HEK293 (cell line): ENCODE data around the gene MAP4K4.

Source experiments
- CTCF ChIA-PET: fragments of 350-600 bp; formaldehyde crosslinking; extraction: SDS; loops from one replicate; lab custom pipeline; 2021; ENCODE audit warnings: antibody characterized with exemption; lab: Yijun Ruan, JAX
- POLR2A ChIA-PET: fragments of 300-600 bp; formaldehyde crosslinking; extraction: SDS; loops from one replicate; lab custom pipeline; 2020; ENCODE audit warnings: antibody characterized with exemption, inconsistent platforms; lab: Yijun Ruan, JAX
- H3K27ac ChIP-seq: fragments of 200-500 bp; sonication (Bioruptor generic); 2 replicates; pipeline ENCODE4 v1.5.1; 2014; ENCODE audit warnings: low read depth, low read length, control low read depth, inconsistent platforms; ENCODE audit errors: extremely low read depth
- H3K36me3 ChIP-seq, 2 experiments: fragments of 200-500 bp in 1 of 2; sonication (Bioruptor generic) in 1 of 2; 1 replicate in 1 of 2; 2 replicates in 1 of 2; pipeline ENCODE4 v1.5.1; 2014 to 2017; ENCODE audit warnings: inconsistent platforms in 2 of 2, low read length in 2 of 2; ENCODE audit not compliant: control insufficient read depth in 2 of 2, insufficient read depth in 1 of 2
- H3K4me1 ChIP-seq: fragments of 200-500 bp; sonication (Bioruptor generic); 2 replicates; pipeline ENCODE4 v1.5.1; 2014; ENCODE audit warnings: mild to moderate bottlenecking, low read length, inconsistent platforms; ENCODE audit not compliant: control insufficient read depth, insufficient read depth
- H3K4me3 ChIP-seq: 2 replicates; pipeline ENCODE4 v1.5.1; 2011; ENCODE audit warnings: low read depth, mild to moderate bottlenecking, control low read depth, low read length, moderate library complexity
- H3K9me3 ChIP-seq: fragments of 200-500 bp; sonication (Bioruptor generic); 2 replicates; pipeline ENCODE4 v1.5.1; 2014; ENCODE audit warnings: low read depth, low read length, inconsistent platforms; ENCODE audit not compliant: control insufficient read depth, insufficient read depth
- IKZF3 ChIP-seq: fragments of 450-650 bp; IDR thresholded peaks from 2 replicates; pipeline ENCODE4 v1.5.0; 2018; ENCODE audit warnings: missing biosample characterization, mild to moderate bottlenecking, missing genetic modification characterization, moderate library complexity
- REPIN1 ChIP-seq: fragments of 450-650 bp; formaldehyde crosslinking; IDR thresholded peaks from 2 replicates; pipeline ENCODE4 v1.5.1; 2017; ENCODE audit warnings: missing biosample characterization, missing genetic modification characterization, low read depth
- SP7 ChIP-seq: fragments of 450-650 bp; formaldehyde crosslinking; IDR thresholded peaks from 2 replicates; pipeline ENCODE4 v1.5.1; 2016; ENCODE audit warnings: missing biosample characterization, missing genetic modification characterization
- TRIM28 ChIP-seq: IDR thresholded peaks from 2 replicates; pipeline ENCODE4 v1.6.1; 2011; ENCODE audit warnings: low read length, control low read depth, borderline replicate concordance
- YY1 ChIP-seq: fragments of 450-650 bp; formaldehyde crosslinking; IDR thresholded peaks from 2 replicates; pipeline ENCODE4 v1.5.1; 2018; ENCODE audit warnings: missing biosample characterization, missing genetic modification characterization
- ZBTB17 ChIP-seq: fragments of 450-650 bp; formaldehyde crosslinking; IDR thresholded peaks from 2 replicates; pipeline ENCODE4 v1.5.1; 2016; ENCODE audit warnings: missing biosample characterization, missing genetic modification characterization
- ZFP69B ChIP-seq: fragments of 450-650 bp; formaldehyde crosslinking; IDR thresholded peaks from 2 replicates; pipeline ENCODE4 v1.5.1; 2016; ENCODE audit warnings: missing biosample characterization, missing genetic modification characterization
- ZNF114 ChIP-seq: fragments of 450-650 bp; formaldehyde crosslinking; IDR thresholded peaks from 2 replicates; pipeline ENCODE4 v1.5.0; 2017; ENCODE audit warnings: missing biosample characterization, missing genetic modification characterization
- ZNF132 ChIP-seq: fragments of 450-650 bp; formaldehyde crosslinking; IDR thresholded peaks from 2 replicates; pipeline ENCODE4 v1.5.1; 2017; ENCODE audit warnings: missing biosample characterization, missing genetic modification characterization, borderline replicate concordance
- ZNF169 ChIP-seq: fragments of 450-650 bp; formaldehyde crosslinking; IDR thresholded peaks from 2 replicates; pipeline ENCODE4 v1.5.1; 2016; ENCODE audit warnings: missing biosample characterization, missing genetic modification characterization
- ZNF37A ChIP-seq: fragments of 450-650 bp; IDR thresholded peaks from 2 replicates; pipeline ENCODE4 v1.5.1; 2018; ENCODE audit warnings: missing biosample characterization, missing genetic modification characterization
- ZNF560 ChIP-seq: fragments of 450-650 bp; formaldehyde crosslinking; IDR thresholded peaks from 2 replicates; pipeline ENCODE4 v1.5.1; 2017; ENCODE audit warnings: missing biosample characterization, missing genetic modification characterization, borderline replicate concordance
- ZNF610 ChIP-seq: fragments of 450-650 bp; formaldehyde crosslinking; IDR thresholded peaks from 2 replicates; pipeline ENCODE4 v1.5.1; 2016; ENCODE audit warnings: missing biosample characterization, missing genetic modification characterization, borderline replicate concordance
- ZNF621 ChIP-seq: fragments of 450-650 bp; formaldehyde crosslinking; IDR thresholded peaks from 2 replicates; pipeline ENCODE4 v1.5.1; 2017; ENCODE audit warnings: missing biosample characterization, missing genetic modification characterization
- ZNF654 ChIP-seq: fragments of 450-650 bp; formaldehyde crosslinking; IDR thresholded peaks from 2 replicates; pipeline ENCODE4 v1.5.1; 2016; ENCODE audit warnings: low read depth, missing biosample characterization, missing genetic modification characterization
- ZNF785 ChIP-seq: fragments of 450-650 bp; formaldehyde crosslinking; IDR thresholded peaks from 2 replicates; pipeline ENCODE4 v1.5.1; 2016; ENCODE audit warnings: missing biosample characterization, missing genetic modification characterization
- TF ChIP-seq, protein P1 (sequence below): fragments of 450-650 bp; formaldehyde crosslinking; IDR thresholded peaks from 2 replicates; pipeline ENCODE4 v1.5.1; 2017; ENCODE audit warnings: missing biosample characterization, missing genetic modification characterization
- TF ChIP-seq, protein P2 (sequence below): fragments of 450-650 bp; formaldehyde crosslinking; optimal IDR thresholded peaks from 2 replicates; pipeline ENCODE3; 2016; ENCODE audit warnings: missing biosample characterization, mild to moderate bottlenecking, missing genetic modification characterization
- TF ChIP-seq, protein P3 (sequence below): fragments of 450-650 bp; IDR thresholded peaks from 2 replicates; pipeline ENCODE4 v1.5.1; 2018; ENCODE audit warnings: missing biosample characterization, missing genetic modification characterization
- TF ChIP-seq, protein P4 (sequence below): fragments of 450-650 bp; formaldehyde crosslinking; conservative IDR thresholded peaks from 2 replicates; pipeline ENCODE4 v1.5.1; 2016; ENCODE audit warnings: low read depth, missing biosample characterization, missing genetic modification characterization
- TF ChIP-seq, protein P5 (sequence below): fragments of 450-650 bp; formaldehyde crosslinking; IDR thresholded peaks from 2 replicates; pipeline ENCODE4 v1.5.1; 2016; ENCODE audit warnings: missing biosample characterization, missing genetic modification characterization

MAP4K4 gene

DNA sequence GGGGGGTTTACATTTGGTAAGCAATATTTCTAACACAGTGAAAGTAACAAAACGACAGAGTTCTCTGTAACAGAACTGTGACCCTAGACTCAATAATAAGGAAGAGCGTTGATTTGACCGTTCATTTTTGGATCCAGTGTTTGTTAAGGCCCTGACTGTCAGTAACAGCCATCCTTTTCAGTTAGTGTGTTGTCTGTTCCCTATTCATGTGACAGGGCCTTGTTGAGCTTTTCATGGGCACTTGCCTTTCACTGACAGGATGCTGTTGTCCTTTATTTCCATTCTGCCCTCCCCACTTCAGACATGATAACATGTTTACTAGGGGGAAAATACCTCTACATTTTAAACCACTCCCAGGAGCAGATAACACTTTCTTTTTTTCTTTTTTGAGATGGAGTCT lies 45.8 kb downstream of the MAP4K4 start (continued):
- TF ChIP-seq ZNF560 (tag by site-specific recombination), result no peak
- no peak for TF ChIP-seq REPIN1
- no peak for TF ChIP-seq ZNF114
- no peak for TF ChIP-seq ZNF169 (tag by site-specific recombination)
- TF ChIP-seq ZNF621 (tag by site-specific recombination), result no peak
- no peak for TF ChIP-seq ZBTB17 (tag by site-specific recombination)
- TF ChIP-seq, protein P1, sequence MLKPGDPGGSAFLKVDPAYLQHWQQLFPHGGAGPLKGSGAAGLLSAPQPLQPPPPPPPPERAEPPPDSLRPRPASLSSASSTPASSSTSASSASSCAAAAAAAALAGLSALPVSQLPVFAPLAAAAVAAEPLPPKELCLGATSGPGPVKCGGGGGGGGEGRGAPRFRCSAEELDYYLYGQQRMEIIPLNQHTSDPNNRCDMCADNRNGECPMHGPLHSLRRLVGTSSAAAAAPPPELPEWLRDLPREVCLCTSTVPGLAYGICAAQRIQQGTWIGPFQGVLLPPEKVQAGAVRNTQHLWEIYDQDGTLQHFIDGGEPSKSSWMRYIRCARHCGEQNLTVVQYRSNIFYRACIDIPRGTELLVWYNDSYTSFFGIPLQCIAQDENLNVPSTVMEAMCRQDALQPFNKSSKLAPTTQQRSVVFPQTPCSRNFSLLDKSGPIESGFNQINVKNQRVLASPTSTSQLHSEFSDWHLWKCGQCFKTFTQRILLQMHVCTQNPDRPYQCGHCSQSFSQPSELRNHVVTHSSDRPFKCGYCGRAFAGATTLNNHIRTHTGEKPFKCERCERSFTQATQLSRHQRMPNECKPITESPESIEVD (tag by site-specific recombination), result no peak
- TF ChIP-seq ZNF785 (tag by site-specific recombination), result no peak
- TF ChIP-seq ZNF37A (tag by site-specific recombination), result no peak

DNA sequence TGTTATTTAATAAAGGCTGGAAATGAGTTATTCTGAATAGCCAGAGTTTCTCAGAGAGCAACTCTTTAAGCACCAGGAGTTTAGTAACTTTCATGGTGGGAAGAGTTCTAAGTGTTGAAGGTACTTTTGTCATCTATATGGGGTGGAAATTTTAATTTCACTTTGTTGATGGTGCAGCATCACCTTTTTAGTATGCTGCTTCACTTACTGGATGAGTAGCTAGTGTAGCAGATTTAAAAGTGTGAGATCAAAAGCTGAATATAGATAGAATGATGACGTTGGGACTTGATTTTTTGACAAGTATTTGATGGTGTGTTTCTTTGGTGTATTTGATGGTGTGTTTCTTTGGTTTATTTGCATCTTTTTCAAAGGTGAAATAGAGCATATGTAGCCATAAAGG lies 47.3 kb downstream of the MAP4K4 start:
- Histone ChIP-seq H3K4me1 (peaks cover 21% of the 10 kb centered on the region), H3K27ac (no peak overlapping the region)

More for the DNA sequence above, 47.3 kb downstream of the MAP4K4 start:
- H3K9me3 ChIP-seq, result no peaks in the 10 kb centered on the region
- no peaks in the 10 kb centered on the region for H3K36me3 ChIP-seq
- CTCF ChIA-PET, result interaction anchor here (2.4 kb wide), 1 partner anchor 26 kb away, joined by 8 read pairs; no protein-coding TSS in a partner anchor
- TF ChIP-seq ZNF132 (tag by site-specific recombination) (no peak), ZFP69B (tag by site-specific recombination) (no peak), ZNF654 (tag by site-specific recombination) (no peak), ZNF610 (tag by site-specific recombination) (no peak), IKZF3 (no peak), SP7 (tag by site-specific recombination) (no peak), TRIM28 (no peak), YY1 (tag by site-specific recombination) (no peak)
- TF ChIP-seq, protein P2, sequence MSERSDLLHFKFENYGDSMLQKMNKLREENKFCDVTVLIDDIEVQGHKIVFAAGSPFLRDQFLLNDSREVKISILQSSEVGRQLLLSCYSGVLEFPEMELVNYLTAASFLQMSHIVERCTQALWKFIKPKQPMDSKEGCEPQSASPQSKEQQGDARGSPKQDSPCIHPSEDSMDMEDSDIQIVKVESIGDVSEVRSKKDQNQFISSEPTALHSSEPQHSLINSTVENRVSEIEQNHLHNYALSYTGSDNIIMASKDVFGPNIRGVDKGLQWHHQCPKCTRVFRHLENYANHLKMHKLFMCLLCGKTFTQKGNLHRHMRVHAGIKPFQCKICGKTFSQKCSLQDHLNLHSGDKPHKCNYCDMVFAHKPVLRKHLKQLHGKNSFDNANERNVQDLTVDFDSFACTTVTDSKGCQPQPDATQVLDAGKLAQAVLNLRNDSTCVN (tag by site-specific recombination), result no peak
- TF ChIP-seq, protein P3, sequence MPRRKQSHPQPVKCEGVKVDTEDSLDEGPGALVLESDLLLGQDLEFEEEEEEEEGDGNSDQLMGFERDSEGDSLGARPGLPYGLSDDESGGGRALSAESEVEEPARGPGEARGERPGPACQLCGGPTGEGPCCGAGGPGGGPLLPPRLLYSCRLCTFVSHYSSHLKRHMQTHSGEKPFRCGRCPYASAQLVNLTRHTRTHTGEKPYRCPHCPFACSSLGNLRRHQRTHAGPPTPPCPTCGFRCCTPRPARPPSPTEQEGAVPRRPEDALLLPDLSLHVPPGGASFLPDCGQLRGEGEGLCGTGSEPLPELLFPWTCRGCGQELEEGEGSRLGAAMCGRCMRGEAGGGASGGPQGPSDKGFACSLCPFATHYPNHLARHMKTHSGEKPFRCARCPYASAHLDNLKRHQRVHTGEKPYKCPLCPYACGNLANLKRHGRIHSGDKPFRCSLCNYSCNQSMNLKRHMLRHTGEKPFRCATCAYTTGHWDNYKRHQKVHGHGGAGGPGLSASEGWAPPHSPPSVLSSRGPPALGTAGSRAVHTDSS, result no peak
- TF ChIP-seq, protein P4, sequence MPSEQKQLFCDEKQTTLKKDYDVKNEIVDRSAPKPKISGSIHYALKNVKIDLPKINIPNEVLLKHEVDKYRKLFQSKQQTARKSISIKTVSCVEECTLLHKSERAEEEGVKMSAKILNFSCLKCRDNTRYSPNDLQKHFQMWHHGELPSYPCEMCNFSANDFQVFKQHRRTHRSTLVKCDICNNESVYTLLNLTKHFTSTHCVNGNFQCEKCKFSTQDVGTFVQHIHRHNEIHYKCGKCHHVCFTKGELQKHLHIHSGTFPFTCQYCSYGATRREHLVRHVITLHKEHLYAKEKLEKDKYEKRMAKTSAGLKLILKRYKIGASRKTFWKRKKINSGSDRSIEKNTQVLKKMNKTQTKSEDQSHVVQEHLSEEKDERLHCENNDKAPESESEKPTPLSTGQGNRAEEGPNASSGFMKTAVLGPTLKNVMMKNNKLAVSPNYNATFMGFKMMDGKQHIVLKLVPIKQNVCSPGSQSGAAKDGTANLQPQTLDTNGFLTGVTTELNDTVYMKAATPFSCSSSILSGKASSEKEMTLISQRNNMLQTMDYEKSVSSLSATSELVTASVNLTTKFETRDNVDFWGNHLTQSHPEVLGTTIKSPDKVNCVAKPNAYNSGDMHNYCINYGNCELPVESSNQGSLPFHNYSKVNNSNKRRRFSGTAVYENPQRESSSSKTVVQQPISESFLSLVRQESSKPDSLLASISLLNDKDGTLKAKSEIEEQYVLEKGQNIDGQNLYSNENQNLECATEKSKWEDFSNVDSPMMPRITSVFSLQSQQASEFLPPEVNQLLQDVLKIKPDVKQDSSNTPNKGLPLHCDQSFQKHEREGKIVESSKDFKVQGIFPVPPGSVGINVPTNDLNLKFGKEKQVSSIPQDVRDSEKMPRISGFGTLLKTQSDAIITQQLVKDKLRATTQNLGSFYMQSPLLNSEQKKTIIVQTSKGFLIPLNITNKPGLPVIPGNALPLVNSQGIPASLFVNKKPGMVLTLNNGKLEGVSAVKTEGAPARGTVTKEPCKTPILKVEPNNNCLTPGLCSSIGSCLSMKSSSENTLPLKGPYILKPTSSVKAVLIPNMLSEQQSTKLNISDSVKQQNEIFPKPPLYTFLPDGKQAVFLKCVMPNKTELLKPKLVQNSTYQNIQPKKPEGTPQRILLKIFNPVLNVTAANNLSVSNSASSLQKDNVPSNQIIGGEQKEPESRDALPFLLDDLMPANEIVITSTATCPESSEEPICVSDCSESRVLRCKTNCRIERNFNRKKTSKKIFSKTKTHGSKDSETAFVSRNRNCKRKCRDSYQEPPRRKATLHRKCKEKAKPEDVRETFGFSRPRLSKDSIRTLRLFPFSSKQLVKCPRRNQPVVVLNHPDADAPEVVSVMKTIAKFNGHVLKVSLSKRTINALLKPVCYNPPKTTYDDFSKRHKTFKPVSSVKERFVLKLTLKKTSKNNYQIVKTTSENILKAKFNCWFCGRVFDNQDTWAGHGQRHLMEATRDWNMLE (tag by site-specific recombination), result no peak
- TF ChIP-seq, protein P5, sequence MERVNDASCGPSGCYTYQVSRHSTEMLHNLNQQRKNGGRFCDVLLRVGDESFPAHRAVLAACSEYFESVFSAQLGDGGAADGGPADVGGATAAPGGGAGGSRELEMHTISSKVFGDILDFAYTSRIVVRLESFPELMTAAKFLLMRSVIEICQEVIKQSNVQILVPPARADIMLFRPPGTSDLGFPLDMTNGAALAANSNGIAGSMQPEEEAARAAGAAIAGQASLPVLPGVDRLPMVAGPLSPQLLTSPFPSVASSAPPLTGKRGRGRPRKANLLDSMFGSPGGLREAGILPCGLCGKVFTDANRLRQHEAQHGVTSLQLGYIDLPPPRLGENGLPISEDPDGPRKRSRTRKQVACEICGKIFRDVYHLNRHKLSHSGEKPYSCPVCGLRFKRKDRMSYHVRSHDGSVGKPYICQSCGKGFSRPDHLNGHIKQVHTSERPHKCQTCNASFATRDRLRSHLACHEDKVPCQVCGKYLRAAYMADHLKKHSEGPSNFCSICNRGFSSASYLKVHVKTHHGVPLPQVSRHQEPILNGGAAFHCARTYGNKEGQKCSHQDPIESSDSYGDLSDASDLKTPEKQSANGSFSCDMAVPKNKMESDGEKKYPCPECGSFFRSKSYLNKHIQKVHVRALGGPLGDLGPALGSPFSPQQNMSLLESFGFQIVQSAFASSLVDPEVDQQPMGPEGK (tag by site-specific recombination), result no peak
- POLR2A ChIA-PET, result interaction anchor here (0.7 to 1.3 kb wide), 3 partner anchors 44 to 191 kb away, joined by 3 to 4 read pairs (median 3); no protein-coding TSS in a partner anchor
- H3K4me3 ChIP-seq, result no peak overlapping the region
